AG04449 (cell line): ENCODE results near the gene ACSL3.

ENCODE experiments used
- CTCF ChIA-PET: fragments of 350-600 bp; formaldehyde crosslinking; extraction: SDS; loops from one replicate; lab custom pipeline; 2021; ENCODE audit warnings: antibody characterized with exemption; lab: Yijun Ruan, JAX
- POLR2A ChIA-PET: fragments of 400-600, 350-600 bp; formaldehyde crosslinking; extraction: SDS; loops from one replicate; lab custom pipeline; 2020; ENCODE audit warnings: antibody characterized with exemption, inconsistent platforms; lab: Yijun Ruan, JAX
- DNase-seq: peaks from one replicate; pipeline ENCODE4 v3.0.0-alpha.2; 2010; ENCODE audit warnings: low read depth, low spot score
- H3K4me3 ChIP-seq: 2 replicates; pipeline ENCODE4 v1.5.1; 2011; ENCODE audit warnings: low read depth, mild to moderate bottlenecking, control low read depth, low read length
- CTCF ChIP-seq: IDR thresholded peaks from one replicate; pipeline ENCODE4 v1.5.1; 2011; ENCODE audit warnings: mild to moderate bottlenecking, moderate library complexity, low read length, control low read depth, inconsistent platforms; ENCODE audit not compliant: insufficient read depth; ENCODE audit errors: missing control alignments

Gene ACSL3

GRCh38 chr2:222977121-222977520 lies 116.3 kb downstream of the ACSL3 start:
- no peak for TF ChIP-seq CTCF
- POLR2A ChIA-PET = no interaction called here
- H3K4me3 ChIP-seq = no peak overlapping the region
- CTCF ChIA-PET = interaction anchor here (1.7 kb wide), 1 partner anchor 124 kb away, joined by 7 read pairs; no protein-coding TSS in a partner anchor
- DNase-seq = no peak

GRCh38 chr2:222978850-222979249 lies 118.0 kb downstream of the ACSL3 start:
- ChIA-PET CTCF (interaction anchor here (1.0 to 1.6 kb wide), 5 partner anchors 20 to 132 kb away, joined by 3 to 5 read pairs (median 3); no protein-coding TSS in a partner anchor), POLR2A (no interaction called here)
- H3K4me3 ChIP-seq = no peak overlapping the region
- DNase-seq = no peak
- TF ChIP-seq CTCF = no peak

DNA sequence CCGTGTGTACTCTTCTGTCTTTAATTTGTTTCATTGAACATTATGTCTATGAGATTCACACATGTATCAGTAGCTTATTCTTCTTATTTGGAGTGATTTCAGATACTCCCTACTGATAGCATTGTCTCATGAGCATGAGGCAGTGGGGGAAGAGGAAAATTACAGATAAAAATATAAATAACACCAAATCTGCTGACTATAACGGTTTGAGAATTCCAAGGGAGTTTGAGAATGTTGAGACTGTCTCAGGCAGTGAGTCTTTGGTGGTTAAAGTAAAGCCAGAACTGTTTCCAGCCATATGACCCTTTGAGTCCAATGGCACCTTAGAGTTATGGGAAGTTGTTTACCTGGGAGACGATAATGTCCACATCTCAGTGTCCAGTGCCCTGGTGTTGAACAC lies 118.6 kb downstream of the ACSL3 start:
- no peak for TF ChIP-seq CTCF
- CTCF ChIA-PET = interaction anchor here (0.7 to 3.2 kb wide), 6 partner anchors 7 to 120 kb away, joined by 3 to 40 read pairs (median 3); no protein-coding TSS in a partner anchor
- no peak overlapping the region for H3K4me3 ChIP-seq
- no peak for DNase-seq
- POLR2A ChIA-PET = no interaction called here

GRCh38 chr2:222982010-222982908 lies 121.4 kb downstream of the ACSL3 start:
- TF ChIP-seq CTCF = peak; percentile 75
- H3K4me3 ChIP-seq = no peak overlapping the region
- POLR2A ChIA-PET = no interaction called here
- CTCF ChIA-PET = interaction anchor here (0.6 to 5.2 kb wide), 25 partner anchors 9 to 816 kb away, joined by 3 to 55 read pairs (median 4); partner anchors contain the start of gene KCNE4
- peak; percentile 71 for DNase-seq

- POLR2A ChIA-PET = no interaction called here
- no peak for TF ChIP-seq CTCF
- CTCF ChIA-PET = interaction anchor here (0.9 to 5.2 kb wide), 9 partner anchors 9 to 815 kb away, joined by 3 to 55 read pairs (median 5); no protein-coding TSS in a partner anchor
- no peak overlapping the region for H3K4me3 ChIP-seq
- no peak for DNase-seq
These were observed 122.1 kb downstream of the ACSL3 start for GRCh38 chr2:222982909-222983265.

DNA sequence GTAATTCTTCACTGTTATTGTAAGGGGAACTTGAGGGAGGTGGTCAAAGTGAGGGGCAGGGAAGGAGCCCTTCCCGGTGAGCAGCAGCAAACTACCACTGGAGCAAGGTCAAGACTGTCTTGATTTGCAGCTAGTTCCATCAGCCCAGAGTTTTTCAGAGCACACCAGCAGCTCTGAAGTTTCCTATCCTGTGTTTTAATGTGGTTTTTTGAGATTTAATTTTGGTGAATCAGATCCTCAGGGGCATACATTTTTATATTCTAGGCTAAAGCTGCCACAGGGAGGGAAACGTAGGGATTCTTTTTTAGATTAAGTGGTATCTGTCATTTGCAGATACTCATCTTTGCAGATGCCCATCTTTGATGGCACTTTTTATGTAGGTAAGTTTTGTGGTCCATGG lies 124.1 kb downstream of the ACSL3 start:
- TF ChIP-seq CTCF = no peak
- no peak overlapping the region for H3K4me3 ChIP-seq
- ChIA-PET POLR2A (no interaction called here), CTCF (interaction anchor here (1.1 to 5.2 kb wide), 3 partner anchors 13 to 117 kb away, joined by 3 to 55 read pairs (median 15); no protein-coding TSS in a partner anchor)
- DNase-seq = no peak
